Lower leg skin (tissue), 4 donors: ENCODE measurements around the gene VAMP5. TPM values are rescaled to one million over a fixed set of nuclear protein-coding genes. Genes with fewer than 3 reads are reported as not detected.
A peak's percentile ranks its signal among the peaks of the same experiment; 100 is the strongest.

Source experiments
- DNase-seq, 2 donors: peaks; one replicate each; pipeline ENCODE4 v3.0.0-alpha.2; 2019; ENCODE audit warnings: low spot score in 2 of 2
- H3K4me3 ChIP-seq: fragments of 200-600 bp; sonication (generic); 2 replicates; pipeline ENCODE4 v1.5.1; 2017; ENCODE audit warnings: mild to moderate bottlenecking, low read depth; ENCODE audit not compliant: poor library complexity, severe bottlenecking
- CTCF ChIP-seq, 3 donors: fragments of 450-650 bp; IDR thresholded peaks; one replicate each; pipeline ENCODE4 v1.5.1; 2016; ENCODE audit warnings: antibody characterized with exemption in 3 of 3, mild to moderate bottlenecking in 3 of 3, moderate library complexity in 2 of 3
- POLR2A ChIP-seq, 2 donors: fragments of 450-650 bp; IDR thresholded peaks; one replicate each; pipeline ENCODE4 v1.6.1; 2016 to 2017; ENCODE audit warnings: antibody characterized with exemption in 2 of 2, mild to moderate bottlenecking in 1 of 2, moderate library complexity in 1 of 2
- WGBS, 2 donors: methylation state at CpG; one replicate each; pipeline ENCODE4 v1.1.5; 2018; 5-methylcytosine and 5-hydroxymethylcytosine counted together
- intact Hi-C: fragments of 100-400 bp; cut with DNase I; formaldehyde crosslinking; loops from one replicate; pipeline ENCODE4 v1.15.0; 2023; ENCODE audit warnings: low total_unique reads
- total RNA-seq, 4 donors: library from RNA; depleted of rRNA; stranded (reverse); fragments of >200 nt; gene quantifications; one replicate each; pipeline ENCODE4 v1.1.0, GENCODE V29; 2016

VAMP5 gene
- total RNA-seq, 4 donors from 2014 or later = 10.1 to 35.6 (median 14.0) TPM

- WGBS, 2 donors = 70 to 76% methylated on average over 5 of the region's 5 CpGs
- no peak overlapping the region for H3K4me3 ChIP-seq
- intact Hi-C loops = no loop called here
- DNase-seq = peak in 1 of 2 donors; percentile 75
- TF ChIP-seq POLR2A (IDR thresholded peaks at IDR 0.05) (no peak), CTCF (IDR thresholded peaks at IDR 0.05) (no peak)
Observed at GRCh38 chr2:85545780-85546240, 38.4 kb upstream of the VAMP5 start.

GRCh38 chr2:85547089-85547858, 37.0 kb upstream of the VAMP5 start:
- WGBS, 2 donors = 74 to 88% methylated on average over 1 of the region's 1 CpG
- peak in 1 of 2 donors; percentile 52 for DNase-seq
- no peak overlapping the region for H3K4me3 ChIP-seq
- intact Hi-C loops = no loop called here
- no peak for TF ChIP-seq POLR2A (IDR thresholded peaks at IDR 0.05)
- no peak for TF ChIP-seq CTCF (IDR thresholded peaks at IDR 0.05)

- intact Hi-C loops = no loop called here
- no peak for TF ChIP-seq CTCF (IDR thresholded peaks at IDR 0.05)
- TF ChIP-seq POLR2A (IDR thresholded peaks at IDR 0.05) = no peak
- H3K4me3 ChIP-seq = no peak overlapping the region
- peak in 1 of 2 donors; percentile 32 for DNase-seq
- 80 to 84% methylated on average over 6 of the region's 6 CpGs for WGBS, 2 donors
Observed at GRCh38 chr2:85547859-85548607, 36.2 kb upstream of the VAMP5 start.

- intact Hi-C loops = no loop called here
- no peak overlapping the region for H3K4me3 ChIP-seq
- 69 to 72% methylated on average over 2 of the region's 2 CpGs for WGBS, 2 donors
- TF ChIP-seq POLR2A (IDR thresholded peaks at IDR 0.05) (no peak), CTCF (IDR thresholded peaks at IDR 0.05) (no peak)
- DNase-seq = no peak
Observed at GRCh38 chr2:85548608-85548900, 35.7 kb upstream of the VAMP5 start.

- intact Hi-C loops = no loop called here
- TF ChIP-seq CTCF (IDR thresholded peaks at IDR 0.05) = no peak
- no peak for TF ChIP-seq POLR2A (IDR thresholded peaks at IDR 0.05)
- WGBS, 2 donors = 88 to 90% methylated on average over 10 of the region's 10 CpGs
- no peak for DNase-seq
- H3K4me3 ChIP-seq = no peak overlapping the region
Observed at GRCh38 chr2:85549095-85549494, 35.1 kb upstream of the VAMP5 start.
